NCI-H2081 treated with DMSO at 0.1 percent for 48 hours (cell line): ENCODE results near the gene ATG101.

Experiments
- DNase-seq: peaks from one replicate; lab custom pipeline; 2025; lab: John Stamatoyannopoulos, UW

The ATG101 gene

GRCh38 chr12:52080403-52081251 is 10.8 kb downstream of the ATG101 start:
- no peak for DNase-seq

GRCh38 chr12:52081263-52081733 is 11.5 kb downstream of the ATG101 start:
- DNase-seq, result peak; percentile 72

- no peak for DNase-seq
These were observed 12.4 kb downstream of the ATG101 start for GRCh38 chr12:52082026-52082668.

- DNase-seq, result no peak
These were observed 12.8 kb downstream of the ATG101 start for GRCh38 chr12:52082669-52082987.

GRCh38 chr12:52082988-52083637 is 13.3 kb downstream of the ATG101 start:
- DNase-seq, result no peak

- DNase-seq, result no peak
These were observed 13.8 kb downstream of the ATG101 start for GRCh38 chr12:52083638-52083996.

GRCh38 chr12:52084491-52085231 is 14.9 kb downstream of the ATG101 start:
- DNase-seq, result no peak

GRCh38 chr12:52085682-52086180 is 16.0 kb downstream of the ATG101 start:
- DNase-seq, result no peak

- DNase-seq, result no peak
These were observed 16.6 kb downstream of the ATG101 start for GRCh38 chr12:52086366-52086765.

- no peak for DNase-seq
These were observed 17.4 kb downstream of the ATG101 start for GRCh38 chr12:52086944-52087835.

- no peak for DNase-seq
These were observed 18.4 kb downstream of the ATG101 start for GRCh38 chr12:52087961-52088820.

GRCh38 chr12:52089491-52089890 is 19.7 kb downstream of the ATG101 start:
- no peak for DNase-seq

GRCh38 chr12:52090291-52090690 is 20.5 kb downstream of the ATG101 start:
- DNase-seq, result no peak

GRCh38 chr12:52091061-52091460 is 21.3 kb downstream of the ATG101 start:
- DNase-seq, result no peak

GRCh38 chr12:52091869-52092268 is 22.1 kb downstream of the ATG101 start:
- no peak for DNase-seq

- DNase-seq, result no peak
These were observed 23.6 kb downstream of the ATG101 start for GRCh38 chr12:52093346-52093745.

GRCh38 chr12:52096332-52097044 is 26.7 kb downstream of the ATG101 start:
- no peak for DNase-seq

GRCh38 chr12:52097045-52097666 is 27.4 kb downstream of the ATG101 start:
- no peak for DNase-seq
